Stimulated activated CD8-positive, alpha-beta memory T cell treated with anti-CD3 and anti-CD28 coated beads, Interleukin-12 subunit alpha, Interleukin-12 subunit beta, amount 100 ng/mL, for 24 hours (primary cell): Measurements from ENCODE around the gene PPARD.

ENCODE experiments used
- DNase-seq: peaks from one replicate; pipeline ENCODE4 v3.0.0-alpha.2; 2020; ENCODE audit errors: extremely low read depth

PPARD gene

GRCh38 chr6:35469751-35470662 is 127.6 kb downstream of the PPARD start:
- DNase-seq, result no peak

GRCh38 chr6:35470663-35471120 is 128.3 kb downstream of the PPARD start:
- no peak for DNase-seq

GRCh38 chr6:35471836-35472345 is 129.5 kb downstream of the PPARD start:
- DNase-seq, result no peak

GRCh38 chr6:35473075-35473849 is 130.9 kb downstream of the PPARD start:
- no peak for DNase-seq

GRCh38 chr6:35473850-35474130 is 131.4 kb downstream of the PPARD start:
- DNase-seq, result no peak

GRCh38 chr6:35474131-35474941 is 132.0 kb downstream of the PPARD start:
- no peak for DNase-seq

- no peak for DNase-seq
Observed at GRCh38 chr6:35474942-35475570, 132.7 kb downstream of the PPARD start.

GRCh38 chr6:35475573-35475972 is 133.2 kb downstream of the PPARD start:
- no peak for DNase-seq

GRCh38 chr6:35476004-35476403 is 133.6 kb downstream of the PPARD start:
- DNase-seq, result no peak

GRCh38 chr6:35477028-35477427 is 134.7 kb downstream of the PPARD start:
- DNase-seq, result no peak
